ENCODE measurements around the gene SLC1A5. TPM values are rescaled to one million over a fixed set of nuclear protein-coding genes. Genes with fewer than 3 reads are reported as not detected.

The SLC1A5 gene
- total and polyA plus RNA-seq, 2 experiments from 2014 or later: 103 to 272 TPM

GRCh38 chr19:46737761-46738171 is 50.6 kb downstream of the SLC1A5 start (continued):
- TF ChIP-seq ZNF462 (CRISPR knock-in tag; IDR thresholded peaks at IDR 0.05) (no peak), ZNF114 (CRISPR knock-in tag; IDR thresholded peaks at IDR 0.05) (no peak), JUNB (IDR thresholded peaks at IDR 0.05; ENCODE audit: unreplicated experiment) (no peak), EZH2phosphoT487 (IDR thresholded peaks at IDR 0.05; ENCODE audit: unreplicated experiment) (no peak), CREB1 (CRISPR knock-in tag; IDR thresholded peaks at IDR 0.05; ENCODE audit: low read depth) (no peak), STAT1 (IDR thresholded peaks at IDR 0.05; ENCODE audit: unreplicated experiment) (no peak), ETS1 (IDR thresholded peaks at IDR 0.05) (no peak)

GRCh38 chr19:46737298-46737654 is 51.1 kb downstream of the SLC1A5 start:
- H3K4me1 ChIP-seq (ENCODE audit: insufficient read depth): peaks cover 7% of the 10 kb centered on the region; the same call in 1 of the 2 replicates
- peaks cover 22% of the 10 kb centered on the region for H3K4me1 Mint-ChIP-seq
- TF ChIP-seq REST (IDR thresholded peaks at IDR 0.05; ENCODE audit: unreplicated experiment): no peak
- TF ChIP-seq NANOG (IDR thresholded peaks at IDR 0.05; ENCODE audit: borderline replicate concordance): no peak
- no peak for TF ChIP-seq POLR2AphosphoS5 (IDR thresholded peaks at IDR 0.05; ENCODE audit: low read depth)
- no peak for TF ChIP-seq EZH2phosphoT487 (IDR thresholded peaks at IDR 0.05; ENCODE audit: unreplicated experiment)
- DNase-seq (ENCODE audit: low spot score) (no peak), ATAC-seq (no peak)
- peaks cover 9% of the 10 kb centered on the region for H3K27me3 Mint-ChIP-seq (ENCODE audit: insufficient read depth, low read depth, poor library complexity)
- H4K20me1 ChIP-seq (replicated peaks; ENCODE audit: insufficient read depth): peaks cover 55% of the 10 kb centered on the region; the same call in 1 of the 2 replicates
- no peaks in the 10 kb centered on the region for H3K9me2 ChIP-seq (ENCODE audit: insufficient read depth)
- peaks cover 66% of the 10 kb centered on the region for H3K36me3 Mint-ChIP-seq (ENCODE audit: low read depth)
- 0 out of 2 replicates have a peak overlapping the region, but pooled peaks have one; percentile 32 for H3K27ac ChIP-seq (ENCODE audit: low read depth)
- peaks cover 32% of the 10 kb centered on the region for H3K36me3 ChIP-seq (ENCODE audit: insufficient read depth)
- no peak overlapping the region for H3K4me3 ChIP-seq
- no peaks in the 10 kb centered on the region for H3F3A ChIP-seq (replicated peaks; ENCODE audit: low read depth)
- H3K27ac Mint-ChIP-seq: no peak overlapping the region
- no peak overlapping the region for H2AFZ ChIP-seq
- H3K4me2 ChIP-seq: no peak overlapping the region
- H3K9me3 Mint-ChIP-seq: no peaks in the 10 kb centered on the region; the same call in 2 of the 3 replicates
- H3K4me3 Mint-ChIP-seq: no peak overlapping the region
- H3K27me3 ChIP-seq (ENCODE audit: insufficient read depth): no peaks in the 10 kb centered on the region
- H3K79me2 ChIP-seq (replicated peaks; ENCODE audit: insufficient read depth): peaks cover 77% of the 10 kb centered on the region
